NOMO-1 treated with dmso at 0.1 percent for 144 hours (cell line): ENCODE data around the gene TEX13B.

Experiments used
- DNase-seq: peaks from one replicate; lab custom pipeline; 2025; ENCODE audit not compliant: unreplicated experiment; lab: John Stamatoyannopoulos, UW

Gene TEX13B

GRCh38 chrX:107940095-107940494, 42.1 kb downstream of the TEX13B start:
- DNase-seq: no peak

DNA sequence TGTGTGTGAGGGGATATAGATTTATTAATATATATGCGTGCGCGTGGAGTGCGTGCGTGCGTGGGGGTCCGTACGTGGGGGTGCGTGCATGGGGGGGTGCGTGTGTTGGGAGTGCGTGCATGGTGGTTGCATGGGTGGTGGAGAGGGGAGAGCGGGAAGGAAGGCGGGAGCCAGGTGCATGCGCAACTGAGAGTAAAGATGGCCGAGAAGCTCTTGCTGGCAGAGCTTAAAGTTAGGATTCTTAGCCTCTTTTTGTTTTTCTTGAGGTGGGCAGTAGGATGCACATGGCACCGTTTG, 45.8 kb downstream of the TEX13B start:
- DNase-seq: no peak

DNA sequence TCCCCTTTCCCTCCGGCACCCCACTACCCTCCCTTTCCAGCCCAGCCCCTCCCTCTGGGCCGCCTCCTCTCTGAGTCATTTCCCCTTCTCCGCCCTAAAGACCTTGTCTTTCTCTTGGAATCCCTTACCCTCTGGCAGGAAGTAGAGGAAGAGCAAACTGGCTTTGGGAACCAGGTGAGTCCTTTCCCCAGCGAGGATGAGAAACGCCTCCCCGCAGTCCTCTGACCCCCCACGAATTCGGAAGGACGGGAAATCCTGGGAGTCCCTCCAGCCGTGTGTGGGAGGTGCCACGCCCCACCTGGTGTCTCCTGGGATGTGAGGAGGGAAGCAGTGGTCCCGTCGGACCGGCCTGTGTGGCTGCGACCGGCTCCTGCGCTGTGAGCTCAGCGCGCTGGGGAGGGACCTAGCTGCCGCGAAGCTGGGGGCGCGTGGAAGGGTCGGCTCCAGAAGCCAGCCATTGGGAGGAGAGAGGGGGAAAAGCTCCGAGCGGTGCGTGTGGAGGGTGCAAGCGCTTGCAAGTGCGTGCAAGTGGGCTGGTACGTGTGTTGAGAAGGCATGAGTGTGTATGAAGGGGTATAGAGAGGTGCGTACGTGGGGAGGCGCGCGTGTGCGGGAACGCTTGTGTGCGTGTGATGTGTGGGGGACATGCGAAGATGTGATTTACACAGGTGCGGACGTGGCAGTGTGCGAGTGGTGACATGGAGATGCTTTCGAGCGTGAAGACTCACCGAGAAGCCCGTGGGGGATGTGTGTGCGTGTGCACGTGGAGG, 46.3 kb downstream of the TEX13B start:
- no peak for DNase-seq

- no peak for DNase-seq
Measured at GRCh38 chrX:107935200-107935599, 47.0 kb downstream of the TEX13B start.

- DNase-seq: no peak
Measured at GRCh38 chrX:107934262-107934661, 47.9 kb downstream of the TEX13B start.
